ENCODE measurements around the gene MTRF1. TPM values are rescaled to one million over a fixed set of nuclear protein-coding genes. Genes with fewer than 3 reads are reported as not detected.

The MTRF1 gene
- total RNA-seq, 3 donors from 2014 or later, result 13.4 to 15.5 (median 14.6) TPM

DNA sequence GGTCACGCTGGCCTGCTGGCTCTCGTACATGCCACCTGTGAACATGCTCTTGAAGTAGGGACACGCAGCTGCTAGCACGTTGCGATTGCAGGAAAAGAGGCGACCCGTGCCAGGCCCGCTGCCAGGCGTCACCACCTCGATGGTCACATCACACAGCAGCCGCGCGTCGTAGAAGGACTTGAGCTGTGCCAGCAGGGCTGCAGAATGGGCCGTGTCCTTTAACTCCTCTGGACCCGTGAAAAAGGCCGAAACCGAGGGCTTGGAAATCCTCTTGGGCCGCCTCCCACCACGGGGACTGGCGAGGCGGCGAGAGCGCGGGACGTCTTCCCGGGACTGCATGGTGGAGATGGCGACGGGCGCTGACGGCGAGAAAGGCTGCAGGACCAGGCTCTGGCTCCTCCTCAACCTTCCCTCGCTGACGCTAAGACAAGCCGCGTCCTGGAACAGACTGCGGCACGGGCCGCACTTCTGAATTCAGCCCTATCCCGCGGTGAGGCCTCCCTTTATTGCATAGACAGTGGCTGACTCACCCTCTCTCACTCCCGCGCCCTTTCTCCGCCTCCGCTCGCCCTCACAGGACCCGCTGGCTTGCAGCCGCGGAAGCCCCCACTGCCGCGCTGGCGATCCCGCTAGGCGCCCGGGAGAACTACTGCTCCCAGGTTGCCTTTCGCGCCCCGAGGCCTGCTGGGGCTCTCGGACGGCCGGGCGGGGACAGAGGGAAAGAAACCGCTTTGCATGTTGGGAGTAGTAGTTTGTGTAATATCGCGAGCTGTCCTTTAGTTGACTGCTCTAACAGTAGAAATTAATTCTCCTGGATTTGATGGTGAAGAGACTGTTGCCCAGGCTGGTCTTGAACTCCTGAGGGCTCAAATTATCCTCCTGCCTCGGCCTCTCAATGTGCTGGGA, 69.2 kb downstream of the MTRF1 start, which contains the start of gene KBTBD7:
Gene KBTBD7 (minus strand): TSS at position 651 of the 906 bp plus-strand sequence. CDS start 312 bp downstream, at position 339.
- peak; percentile 91 to 95 (median 94) for DNase-seq
- H3K4me3 ChIP-seq, result peak within 1 kb of the TSS; percentile 46
- peak; percentile 99 for ATAC-seq
- intact Hi-C loops (cut with DNase I, micrococcal nuclease), result loop anchor here in 1 of 2 donors (10.0 kb wide), 1 partner anchor 59 kb away; the partner anchor contains the start of gene KBTBD6
- H3K36me3 ChIP-seq (ENCODE audit: low read depth), result no peaks in the 10 kb centered on the region
- no peaks in the 10 kb centered on the region for H3K9me3 ChIP-seq
- H3K4me1 ChIP-seq (ENCODE audit: low read depth), result peaks cover 5% of the 10 kb centered on the region
- TF ChIP-seq, protein P1, sequence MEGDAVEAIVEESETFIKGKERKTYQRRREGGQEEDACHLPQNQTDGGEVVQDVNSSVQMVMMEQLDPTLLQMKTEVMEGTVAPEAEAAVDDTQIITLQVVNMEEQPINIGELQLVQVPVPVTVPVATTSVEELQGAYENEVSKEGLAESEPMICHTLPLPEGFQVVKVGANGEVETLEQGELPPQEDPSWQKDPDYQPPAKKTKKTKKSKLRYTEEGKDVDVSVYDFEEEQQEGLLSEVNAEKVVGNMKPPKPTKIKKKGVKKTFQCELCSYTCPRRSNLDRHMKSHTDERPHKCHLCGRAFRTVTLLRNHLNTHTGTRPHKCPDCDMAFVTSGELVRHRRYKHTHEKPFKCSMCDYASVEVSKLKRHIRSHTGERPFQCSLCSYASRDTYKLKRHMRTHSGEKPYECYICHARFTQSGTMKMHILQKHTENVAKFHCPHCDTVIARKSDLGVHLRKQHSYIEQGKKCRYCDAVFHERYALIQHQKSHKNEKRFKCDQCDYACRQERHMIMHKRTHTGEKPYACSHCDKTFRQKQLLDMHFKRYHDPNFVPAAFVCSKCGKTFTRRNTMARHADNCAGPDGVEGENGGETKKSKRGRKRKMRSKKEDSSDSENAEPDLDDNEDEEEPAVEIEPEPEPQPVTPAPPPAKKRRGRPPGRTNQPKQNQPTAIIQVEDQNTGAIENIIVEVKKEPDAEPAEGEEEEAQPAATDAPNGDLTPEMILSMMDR (IDR thresholded peaks at IDR 0.05), result no peak

DNA sequence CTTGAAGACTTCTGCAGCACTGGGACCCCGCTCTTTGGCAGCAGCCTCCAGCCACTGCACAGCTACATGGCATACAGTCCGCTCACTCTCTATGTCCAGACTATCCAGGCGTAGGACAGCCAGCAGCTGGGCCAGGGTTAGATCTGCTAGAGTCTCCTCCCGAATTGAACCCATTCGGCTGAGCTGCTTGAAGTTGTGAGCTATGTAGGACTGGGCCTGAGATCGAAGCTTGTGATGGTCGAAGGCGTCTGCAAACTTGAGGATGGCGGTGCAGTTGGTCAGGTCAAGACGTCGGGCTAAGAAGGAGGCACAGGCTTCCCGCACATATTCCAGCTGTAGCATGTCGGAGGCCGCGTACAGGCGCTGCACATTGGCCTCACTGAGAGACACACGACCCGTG, 69.9 kb downstream of the MTRF1 start:
- TF ChIP-seq, protein P1 (IDR thresholded peaks at IDR 0.05), result no peak
- Histone ChIP-seq H3K4me3 (no peak overlapping the region), H3K4me1 (ENCODE audit: low read depth) (peaks cover 5% of the 10 kb centered on the region), H3K9me3 (no peaks in the 10 kb centered on the region), H3K36me3 (ENCODE audit: low read depth) (no peaks in the 10 kb centered on the region)
- DNase-seq (no peak), ATAC-seq (no peak)
- intact Hi-C loops (cut with DNase I, micrococcal nuclease), result loop anchor here in 1 of 2 donors (10.0 kb wide), 1 partner anchor 59 kb away; the partner anchor contains the start of gene KBTBD6

DNA sequence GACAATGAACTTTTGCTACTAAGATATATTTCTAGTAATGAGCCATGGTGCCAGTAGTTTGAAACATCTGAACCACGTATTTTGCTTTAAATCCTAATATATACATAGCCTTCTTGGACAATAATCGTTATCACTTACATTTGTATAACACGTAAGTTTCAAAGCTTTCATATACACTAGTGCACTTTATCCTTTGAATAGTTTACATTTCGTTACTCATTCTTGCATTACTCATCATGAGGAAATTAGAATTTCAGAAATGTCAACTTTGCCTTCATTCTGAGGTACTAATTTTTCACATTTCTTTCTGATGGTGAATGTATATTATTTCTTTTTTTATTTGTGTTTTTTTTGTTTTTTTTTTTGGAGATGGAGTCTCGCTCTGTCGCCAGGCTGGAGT, 74.8 kb downstream of the MTRF1 start:
- no peak for ATAC-seq
- TF ChIP-seq, protein P1 (IDR thresholded peaks at IDR 0.05), result no peak
- intact Hi-C loops (cut with DNase I, micrococcal nuclease), result no loop called here

DNA sequence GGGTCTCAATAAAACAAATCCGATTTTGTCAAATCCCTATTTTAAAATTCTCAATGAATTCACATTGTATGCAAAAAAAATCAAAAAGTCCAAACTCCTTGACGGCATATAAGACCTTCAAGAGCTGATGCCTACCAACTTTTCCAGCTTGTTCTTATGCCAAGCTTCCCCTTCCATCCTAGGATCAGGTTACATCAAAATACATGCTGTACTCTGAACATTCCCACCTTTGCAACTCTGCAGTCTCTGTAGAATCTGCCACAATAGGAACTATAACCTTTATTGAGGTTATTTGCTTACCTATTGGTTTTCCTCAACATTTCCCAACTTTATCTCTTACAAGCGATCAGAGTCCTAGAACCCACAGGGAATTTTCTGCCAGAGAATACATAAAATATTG, 76.9 kb downstream of the MTRF1 start:
- no peak for ATAC-seq
- intact Hi-C loops (cut with DNase I, micrococcal nuclease), result no loop called here
- TF ChIP-seq, protein P1 (IDR thresholded peaks at IDR 0.05), result no peak
- no peak for DNase-seq
- Histone ChIP-seq H3K9me3 (no peaks in the 10 kb centered on the region), H3K4me3 (no peak overlapping the region), H3K4me1 (ENCODE audit: low read depth) (no peaks in the 10 kb centered on the region), H3K36me3 (ENCODE audit: low read depth) (no peaks in the 10 kb centered on the region)

More for the DNA sequence above, 74.8 kb downstream of the MTRF1 start:
- Histone ChIP-seq H3K4me3 (no peak overlapping the region), H3K9me3 (no peaks in the 10 kb centered on the region), H3K4me1 (ENCODE audit: low read depth) (peaks cover 5% of the 10 kb centered on the region), H3K36me3 (ENCODE audit: low read depth) (no peaks in the 10 kb centered on the region)
- no peak for DNase-seq

GRCh38 chr13:41182231-41182630, 81.1 kb downstream of the MTRF1 start:
- no peak overlapping the region for H3K4me3 ChIP-seq
- H3K36me3 ChIP-seq (ENCODE audit: low read depth), result no peaks in the 10 kb centered on the region
- intact Hi-C loops (cut with DNase I, micrococcal nuclease), result no loop called here
- peaks cover 2% of the 10 kb centered on the region for H3K4me1 ChIP-seq (ENCODE audit: low read depth)
- no peak for ATAC-seq
- DNase-seq, result no peak
- H3K9me3 ChIP-seq, result no peaks in the 10 kb centered on the region
- TF ChIP-seq, protein P1 (IDR thresholded peaks at IDR 0.05), result no peak

All from mucosa of descending colon (tissue), 3 donors.